HL-60/S4 treated with phorbol 12-myristate 13-acetate at 8.2 ng/mL for 4 days and 3 days (cell line): ENCODE results near the gene CIRBP.

Source experiments
- in situ Hi-C: fragments of 300-500 bp; cut with MboI; formaldehyde crosslinking; loops from 2 replicates; pipeline ENCODE4 v1.15.0; 2022; ENCODE audit warnings: low sequenced_read_pairs

CIRBP gene

GRCh38 chr19:1230783-1231489 is 38.2 kb upstream of the CIRBP start:
- in situ Hi-C loops = no loop called here

- in situ Hi-C loops = no loop called here
Observed at GRCh38 chr19:1231729-1232637, 37.1 kb upstream of the CIRBP start.

GRCh38 chr19:1232652-1233072 is 36.5 kb upstream of the CIRBP start:
- in situ Hi-C loops = no loop called here

- in situ Hi-C loops = no loop called here
Observed at GRCh38 chr19:1233115-1233667, 35.9 kb upstream of the CIRBP start.

- in situ Hi-C loops = no loop called here
Observed at GRCh38 chr19:1234051-1234954, 34.8 kb upstream of the CIRBP start.

GRCh38 chr19:1234955-1235380 is 34.2 kb upstream of the CIRBP start:
- in situ Hi-C loops = no loop called here

GRCh38 chr19:1235625-1236538 is 33.2 kb upstream of the CIRBP start:
- in situ Hi-C loops = no loop called here

- in situ Hi-C loops = no loop called here
Observed at GRCh38 chr19:1236576-1236975, 32.6 kb upstream of the CIRBP start.

- in situ Hi-C loops = no loop called here
Observed at GRCh38 chr19:1237027-1237659, 32.0 kb upstream of the CIRBP start.

- in situ Hi-C loops = no loop called here
Observed at GRCh38 chr19:1237754-1238368, 31.3 kb upstream of the CIRBP start, which contains the start of gene CBARP. CBARP (minus strand) TSS chr19:1238005; CDS start chr19:1236100, 1,905 bp downstream.

- in situ Hi-C loops = no loop called here
Observed at GRCh38 chr19:1238369-1239303, 30.5 kb upstream of the CIRBP start.

GRCh38 chr19:1239420-1239795 is 29.7 kb upstream of the CIRBP start:
- in situ Hi-C loops = no loop called here

- in situ Hi-C loops = no loop called here
Observed at GRCh38 chr19:1239796-1240737, 29.1 kb upstream of the CIRBP start.

GRCh38 chr19:1240925-1241324 is 28.2 kb upstream of the CIRBP start:
- in situ Hi-C loops = no loop called here

GRCh38 chr19:1241417-1242095 is 27.6 kb upstream of the CIRBP start, which contains the start of gene ATP5F1D:
ATP5F1D (plus strand) TSS chr19:1241751; CDS start chr19:1241851, 100 bp downstream.
- in situ Hi-C loops = no loop called here
